Measurements from ENCODE around the gene TUFT1. TPM values are rescaled to one million over a fixed set of nuclear protein-coding genes. Genes with fewer than 3 reads are reported as not detected.
"Not testable (repeated sequence)": the region's sequence is repeated elsewhere in the genome, so short reads cannot be mapped to it uniquely, and the experiment has no call there.

The TUFT1 gene
- total and polyA plus RNA-seq, 4 donors = 5.8 to 9.7 (median 6.4) TPM

DNA sequence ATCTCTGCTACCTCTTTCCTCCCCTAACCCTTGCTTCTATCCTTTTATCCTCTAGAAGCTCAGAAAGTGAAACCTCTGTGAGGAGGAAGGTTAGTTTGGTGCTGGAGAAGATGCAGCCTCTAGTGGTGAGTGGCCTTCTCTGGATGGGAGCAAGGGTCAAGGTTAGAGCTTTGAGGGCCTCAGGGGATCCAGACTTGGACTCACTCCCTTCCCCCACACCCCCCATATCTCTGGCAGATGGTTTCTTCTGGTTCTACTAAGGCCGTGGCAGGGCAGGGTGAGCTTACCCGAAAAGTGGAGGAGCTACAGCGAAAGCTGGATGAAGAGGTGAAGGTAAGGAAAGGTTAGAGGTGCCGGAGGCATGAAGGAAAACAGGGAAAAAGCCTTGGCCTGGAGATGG is 19.8 kb upstream of the TUFT1 start:
- H3K9me3 ChIP-seq (ENCODE audit: control insufficient read depth, insufficient read depth, low read length) = no peaks in the 10 kb centered on the region
- peaks cover 40% of the 10 kb centered on the region for H3K36me3 ChIP-seq (ENCODE audit: control insufficient read depth, insufficient read depth, low read length)
- H3K27me3 ChIP-seq (ENCODE audit: control insufficient read depth, insufficient read depth, low read length) = no peaks in the 10 kb centered on the region
- WGBS (ENCODE audit: insufficient coverage) = 86% methylated on average over 4 of the region's 4 CpGs
- no peak overlapping the region for H3K4me3 ChIP-seq (ENCODE audit: low read depth, low read length)
- no peak overlapping the region for H3K27ac ChIP-seq (ENCODE audit: low read depth, low read length)
- no peak for DNase-seq (ENCODE audit: low read depth in 4 of 6, low spot score in 6 of 6)
- H3K4me1 ChIP-seq (ENCODE audit: control insufficient read depth, insufficient read depth, low read length) = no peaks in the 10 kb centered on the region

DNA sequence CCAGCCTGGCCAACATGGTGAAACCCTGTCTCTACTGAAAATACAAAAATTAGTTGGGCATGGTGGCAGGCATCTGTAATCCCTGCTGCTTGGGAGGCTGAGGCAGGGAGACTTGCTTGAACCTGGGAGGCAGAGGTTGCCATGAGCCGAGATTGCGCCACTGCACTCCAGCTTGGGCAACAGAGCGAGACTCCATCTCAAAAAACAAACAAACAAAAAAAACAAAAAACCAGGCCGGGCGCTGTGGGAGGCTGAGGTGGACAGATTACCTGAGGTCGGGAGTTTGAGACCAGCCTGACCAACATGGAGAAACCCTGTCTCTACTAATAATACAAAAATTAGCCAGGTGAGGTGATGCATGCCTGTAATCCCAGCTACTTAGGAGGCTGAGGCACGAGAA is 17.7 kb upstream of the TUFT1 start:
- WGBS (ENCODE audit: insufficient coverage) = no CpG with 5 or more reads among the region's 7 CpGs
- not testable (repeated sequence) for H3K9me3 ChIP-seq (ENCODE audit: control insufficient read depth, insufficient read depth, low read length)

DNA sequence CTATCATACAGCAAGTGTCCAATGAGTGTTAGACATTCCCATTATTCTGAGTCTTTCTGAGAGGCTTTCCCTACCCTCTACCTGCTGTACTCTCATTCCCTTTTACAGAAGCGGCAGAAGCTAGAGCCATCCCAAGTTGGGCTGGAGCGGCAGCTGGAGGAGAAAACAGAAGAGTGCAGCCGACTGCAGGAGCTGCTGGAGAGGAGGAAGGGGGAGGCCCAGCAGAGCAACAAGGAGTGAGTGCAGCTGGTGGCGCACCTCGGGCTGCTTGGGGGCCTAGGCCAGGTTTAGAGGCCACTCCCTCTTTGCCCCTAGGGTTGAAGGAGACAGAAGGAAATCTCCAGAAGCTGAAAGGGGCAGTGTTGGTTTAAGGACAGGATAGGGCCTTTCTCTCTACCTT is 16.8 kb upstream of the TUFT1 start:
- DNase-seq (ENCODE audit: low read depth in 4 of 6, low spot score in 6 of 6) = no peak
- no peaks in the 10 kb centered on the region for H3K27me3 ChIP-seq (ENCODE audit: control insufficient read depth, insufficient read depth, low read length)
- 44% methylated on average over 3 of the region's 5 CpGs for WGBS (ENCODE audit: insufficient coverage)

More for the DNA sequence above, 17.7 kb upstream of the TUFT1 start:
- peaks cover 48% of the 10 kb centered on the region for H3K36me3 ChIP-seq (ENCODE audit: control insufficient read depth, insufficient read depth, low read length)
- H3K27me3 ChIP-seq (ENCODE audit: control insufficient read depth, insufficient read depth, low read length); DNase-seq (ENCODE audit: low read depth in 4 of 6, low spot score in 6 of 6); H3K4me1 ChIP-seq (ENCODE audit: control insufficient read depth, insufficient read depth, low read length); H3K27ac ChIP-seq (ENCODE audit: low read depth, low read length); H3K4me3 ChIP-seq (ENCODE audit: low read depth, low read length): not testable (repeated sequence)

DNA sequence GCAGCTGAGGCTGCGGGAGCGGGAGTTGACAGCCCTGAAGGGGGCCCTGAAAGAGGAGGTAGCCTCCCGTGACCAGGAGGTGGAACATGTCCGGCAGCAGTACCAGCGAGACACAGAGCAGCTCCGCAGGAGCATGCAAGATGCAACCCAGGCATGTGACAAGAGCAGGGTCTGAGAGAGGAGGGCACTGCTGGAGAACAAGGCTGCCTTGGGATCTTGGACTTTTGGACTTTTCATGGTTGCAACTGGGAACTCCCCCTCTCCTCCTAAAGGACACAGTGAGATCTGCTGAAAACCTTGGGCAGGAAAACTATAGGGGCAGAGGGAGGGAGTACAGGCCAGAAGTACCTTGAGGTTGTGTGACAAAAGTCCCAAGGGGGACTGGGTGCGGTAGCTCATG is 15.4 kb upstream of the TUFT1 start:
- no peak overlapping the region for H3K4me3 ChIP-seq (ENCODE audit: low read depth, low read length)
- H3K36me3 ChIP-seq (ENCODE audit: control insufficient read depth, insufficient read depth, low read length) = peaks cover 48% of the 10 kb centered on the region
- no peaks in the 10 kb centered on the region for H3K4me1 ChIP-seq (ENCODE audit: control insufficient read depth, insufficient read depth, low read length)
- no peak for DNase-seq (ENCODE audit: low read depth in 4 of 6, low spot score in 6 of 6)
- WGBS (ENCODE audit: insufficient coverage) = 93% methylated on average over 7 of the region's 7 CpGs
- no peaks in the 10 kb centered on the region for H3K27me3 ChIP-seq (ENCODE audit: control insufficient read depth, insufficient read depth, low read length)
- H3K27ac ChIP-seq (ENCODE audit: low read depth, low read length) = no peak overlapping the region
- no peaks in the 10 kb centered on the region for H3K9me3 ChIP-seq (ENCODE audit: control insufficient read depth, insufficient read depth, low read length)

More for the DNA sequence above, 16.8 kb upstream of the TUFT1 start:
- Histone ChIP-seq H3K9me3 (ENCODE audit: control insufficient read depth, insufficient read depth, low read length) (no peaks in the 10 kb centered on the region), H3K36me3 (ENCODE audit: control insufficient read depth, insufficient read depth, low read length) (peaks cover 51% of the 10 kb centered on the region), H3K4me3 (ENCODE audit: low read depth, low read length) (no peak overlapping the region), H3K4me1 (ENCODE audit: control insufficient read depth, insufficient read depth, low read length) (no peaks in the 10 kb centered on the region), H3K27ac (ENCODE audit: low read depth, low read length) (no peak overlapping the region)

DNA sequence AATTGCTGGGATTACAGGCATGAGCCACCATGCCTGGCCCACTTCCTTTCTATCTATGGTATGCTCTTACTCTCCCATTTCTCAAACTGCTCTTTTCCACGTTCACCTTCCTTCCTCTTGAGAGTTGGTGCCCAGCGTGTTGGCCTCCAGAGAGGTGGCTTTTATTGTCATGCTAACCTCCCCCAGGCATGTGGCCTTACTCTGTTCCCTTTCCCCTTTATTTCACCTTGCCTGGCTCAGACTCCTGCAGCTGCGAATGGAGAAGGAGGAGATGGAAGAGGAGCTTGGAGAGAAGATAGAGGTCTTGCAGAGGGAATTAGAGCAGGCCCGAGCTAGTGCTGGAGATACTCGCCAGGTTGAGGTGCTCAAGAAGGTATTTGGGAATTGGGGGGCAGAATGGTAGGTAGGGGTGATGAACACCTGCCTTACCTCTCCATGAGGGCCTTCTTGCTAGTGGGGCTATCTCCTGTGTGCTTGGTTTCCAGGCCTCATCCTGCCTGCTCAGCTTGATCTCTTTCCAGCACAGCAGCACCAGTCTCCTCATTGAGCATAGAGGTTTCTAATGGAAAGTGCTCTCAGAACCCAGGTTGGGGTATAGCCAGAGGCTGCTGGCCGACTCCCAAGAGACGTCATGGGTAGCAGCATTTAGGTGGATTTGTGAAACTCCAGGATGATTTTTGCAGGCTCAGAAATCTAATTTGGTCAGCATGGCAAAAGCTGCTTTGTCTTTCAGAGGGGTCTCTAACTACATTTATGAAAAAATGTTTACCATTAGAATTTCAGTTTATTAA is 13.2 kb upstream of the TUFT1 start:
- Histone ChIP-seq H3K27me3 (ENCODE audit: control insufficient read depth, insufficient read depth, low read length) (no peaks in the 10 kb centered on the region), H3K4me3 (ENCODE audit: low read depth, low read length) (no peak overlapping the region), H3K36me3 (ENCODE audit: control insufficient read depth, insufficient read depth, low read length) (peaks cover 50% of the 10 kb centered on the region), H3K4me1 (ENCODE audit: control insufficient read depth, insufficient read depth, low read length) (no peaks in the 10 kb centered on the region), H3K27ac (ENCODE audit: low read depth, low read length) (no peak overlapping the region), H3K9me3 (ENCODE audit: control insufficient read depth, insufficient read depth, low read length) (no peaks in the 10 kb centered on the region)
- DNase-seq (ENCODE audit: low read depth in 4 of 6, low spot score in 6 of 6) = peak in 1 of 6 donors; percentile 5
- WGBS (ENCODE audit: insufficient coverage) = 78% methylated on average over 7 of the region's 7 CpGs

DNA sequence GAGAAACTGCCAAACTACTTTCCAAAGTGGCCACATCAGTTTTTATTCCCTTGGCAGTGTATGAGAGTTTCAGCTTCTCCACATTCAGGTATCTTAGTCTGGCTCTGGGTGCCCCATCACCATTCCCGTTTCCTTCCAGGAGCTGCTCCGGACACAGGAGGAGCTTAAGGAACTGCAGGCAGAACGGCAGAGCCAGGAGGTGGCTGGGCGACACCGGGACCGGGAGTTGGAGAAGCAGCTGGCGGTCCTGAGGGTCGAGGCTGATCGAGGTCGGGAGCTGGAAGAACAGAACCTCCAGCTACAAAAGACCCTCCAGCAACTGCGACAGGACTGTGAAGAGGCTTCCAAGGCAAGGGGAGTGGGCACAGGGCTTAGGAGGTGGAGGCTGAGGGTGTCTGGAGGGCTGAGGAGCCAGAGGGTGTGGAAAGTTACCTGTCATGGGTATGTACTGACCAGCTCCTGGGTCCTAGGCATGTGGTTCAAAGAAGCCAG is 10.9 kb upstream of the TUFT1 start:
- DNase-seq (ENCODE audit: low read depth in 4 of 6, low spot score in 6 of 6) = no peak
- peaks cover 54% of the 10 kb centered on the region for H3K36me3 ChIP-seq (ENCODE audit: control insufficient read depth, insufficient read depth, low read length)
- 83% methylated on average over 3 of the region's 11 CpGs for WGBS (ENCODE audit: insufficient coverage)
- H3K4me1 ChIP-seq (ENCODE audit: control insufficient read depth, insufficient read depth, low read length) = no peaks in the 10 kb centered on the region
- no peaks in the 10 kb centered on the region for H3K9me3 ChIP-seq (ENCODE audit: control insufficient read depth, insufficient read depth, low read length)
- H3K27ac ChIP-seq (ENCODE audit: low read depth, low read length) = no peak overlapping the region
- H3K27me3 ChIP-seq (ENCODE audit: control insufficient read depth, insufficient read depth, low read length) = no peaks in the 10 kb centered on the region
- no peak overlapping the region for H3K4me3 ChIP-seq (ENCODE audit: low read depth, low read length)

DNA sequence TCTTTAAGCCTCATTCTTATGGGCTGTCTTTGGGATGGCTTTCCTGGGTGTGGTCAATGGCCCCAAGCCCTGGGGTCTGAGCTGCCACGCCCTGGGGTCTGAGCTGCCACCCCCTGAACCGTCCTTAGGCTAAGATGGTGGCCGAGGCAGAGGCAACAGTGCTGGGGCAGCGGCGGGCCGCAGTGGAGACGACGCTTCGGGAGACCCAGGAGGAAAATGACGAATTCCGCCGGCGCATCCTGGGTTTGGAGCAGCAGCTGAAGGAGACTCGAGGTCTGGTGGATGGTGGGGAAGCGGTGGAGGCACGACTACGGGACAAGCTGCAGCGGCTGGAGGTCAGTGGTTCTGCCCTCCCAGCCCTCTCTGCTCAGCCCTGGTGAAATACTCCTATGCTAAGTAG is 10.3 kb upstream of the TUFT1 start:
- H3K27me3 ChIP-seq (ENCODE audit: control insufficient read depth, insufficient read depth, low read length) = no peaks in the 10 kb centered on the region
- WGBS (ENCODE audit: insufficient coverage) = 94% methylated on average over 16 of the region's 18 CpGs
- H3K9me3 ChIP-seq (ENCODE audit: control insufficient read depth, insufficient read depth, low read length) = no peaks in the 10 kb centered on the region
- H3K36me3 ChIP-seq (ENCODE audit: control insufficient read depth, insufficient read depth, low read length) = peaks cover 53% of the 10 kb centered on the region
- no peaks in the 10 kb centered on the region for H3K4me1 ChIP-seq (ENCODE audit: control insufficient read depth, insufficient read depth, low read length)
- H3K4me3 ChIP-seq (ENCODE audit: low read depth, low read length) = no peak overlapping the region
- DNase-seq (ENCODE audit: low read depth in 4 of 6, low spot score in 6 of 6) = no peak
- H3K27ac ChIP-seq (ENCODE audit: low read depth, low read length) = no peak overlapping the region

DNA sequence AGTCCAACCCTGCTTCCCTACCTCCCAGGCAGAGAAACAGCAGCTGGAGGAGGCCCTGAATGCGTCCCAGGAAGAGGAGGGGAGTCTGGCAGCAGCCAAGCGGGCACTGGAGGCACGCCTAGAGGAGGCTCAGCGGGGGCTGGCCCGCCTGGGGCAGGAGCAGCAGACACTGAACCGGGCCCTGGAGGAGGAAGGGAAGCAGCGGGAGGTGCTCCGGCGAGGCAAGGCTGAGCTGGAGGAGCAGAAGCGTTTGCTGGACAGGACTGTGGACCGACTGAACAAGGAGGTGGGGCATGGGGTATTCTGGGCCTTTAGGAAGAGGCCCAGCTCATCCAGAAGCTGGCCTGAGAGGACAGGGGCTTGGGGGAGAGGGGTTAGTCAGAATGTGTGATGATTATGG is 9.6 kb upstream of the TUFT1 start:
- peaks cover 54% of the 10 kb centered on the region for H3K36me3 ChIP-seq (ENCODE audit: control insufficient read depth, insufficient read depth, low read length)
- H3K4me1 ChIP-seq (ENCODE audit: control insufficient read depth, insufficient read depth, low read length) = no peaks in the 10 kb centered on the region
- no peak overlapping the region for H3K27ac ChIP-seq (ENCODE audit: low read depth, low read length)
- H3K9me3 ChIP-seq (ENCODE audit: control insufficient read depth, insufficient read depth, low read length) = no peaks in the 10 kb centered on the region
- H3K27me3 ChIP-seq (ENCODE audit: control insufficient read depth, insufficient read depth, low read length) = no peaks in the 10 kb centered on the region
- no peak for DNase-seq (ENCODE audit: low read depth in 4 of 6, low spot score in 6 of 6)
- no peak overlapping the region for H3K4me3 ChIP-seq (ENCODE audit: low read depth, low read length)
- 81% methylated on average over 11 of the region's 11 CpGs for WGBS (ENCODE audit: insufficient coverage)

DNA sequence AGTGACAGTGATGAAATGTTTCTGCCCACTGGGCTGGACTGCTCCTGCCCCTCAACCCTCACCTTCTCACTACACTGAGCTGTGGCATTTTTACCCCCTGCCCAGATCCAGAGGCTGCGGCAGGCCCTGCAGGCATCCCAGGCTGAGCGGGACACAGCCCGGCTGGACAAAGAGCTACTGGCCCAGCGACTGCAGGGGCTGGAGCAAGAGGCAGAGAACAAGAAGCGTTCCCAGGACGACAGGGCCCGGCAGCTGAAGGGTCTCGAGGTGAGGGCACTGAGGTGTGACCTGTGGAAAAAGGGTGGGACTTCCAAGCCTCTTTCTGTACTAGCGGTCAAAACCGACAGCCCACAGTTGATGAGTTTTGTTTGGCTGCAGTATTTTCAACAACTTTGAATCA is 6.2 kb upstream of the TUFT1 start:
- Histone ChIP-seq H3K27ac (ENCODE audit: low read depth, low read length) (no peak overlapping the region), H3K4me3 (ENCODE audit: low read depth, low read length) (no peak overlapping the region), H3K27me3 (ENCODE audit: control insufficient read depth, insufficient read depth, low read length) (no peaks in the 10 kb centered on the region), H3K9me3 (ENCODE audit: control insufficient read depth, insufficient read depth, low read length) (no peaks in the 10 kb centered on the region), H3K36me3 (ENCODE audit: control insufficient read depth, insufficient read depth, low read length) (peaks cover 58% of the 10 kb centered on the region), H3K4me1 (ENCODE audit: control insufficient read depth, insufficient read depth, low read length) (no peaks in the 10 kb centered on the region)
- no peak for DNase-seq (ENCODE audit: low read depth in 4 of 6, low spot score in 6 of 6)
- WGBS (ENCODE audit: insufficient coverage) = 59% methylated on average over 8 of the region's 10 CpGs

DNA sequence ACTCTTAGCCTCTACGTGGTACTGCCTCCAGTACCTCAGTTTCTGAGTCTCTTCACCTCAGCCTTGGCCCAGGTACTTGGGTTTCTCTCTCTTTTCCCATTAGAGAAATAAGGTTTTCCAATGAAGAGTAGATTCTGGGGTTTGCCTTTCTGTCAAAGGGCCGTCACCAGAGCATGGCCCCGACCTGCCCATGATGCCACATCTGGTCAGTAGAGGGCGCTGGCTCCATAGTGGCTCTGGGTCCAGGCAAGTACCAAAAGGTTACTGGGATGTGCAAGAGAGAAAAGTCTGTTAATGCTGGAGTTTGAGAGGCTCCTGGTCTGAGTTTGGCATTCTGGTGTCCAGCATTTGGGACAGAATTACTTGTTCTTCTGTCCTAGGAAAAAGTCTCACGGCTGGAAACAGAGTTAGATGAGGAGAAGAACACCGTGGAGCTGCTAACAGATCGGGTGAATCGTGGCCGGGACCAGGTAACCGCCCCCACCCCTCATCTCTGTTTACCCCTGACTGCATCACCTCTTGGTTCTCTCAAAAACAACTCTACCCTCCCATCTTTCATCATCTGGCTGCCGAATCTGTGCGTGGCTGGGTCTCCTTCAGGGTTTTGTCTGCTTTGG is 5.3 kb upstream of the TUFT1 start:
- Histone ChIP-seq H3K36me3 (ENCODE audit: control insufficient read depth, insufficient read depth, low read length) (peaks cover 51% of the 10 kb centered on the region), H3K9me3 (ENCODE audit: control insufficient read depth, insufficient read depth, low read length) (no peaks in the 10 kb centered on the region), H3K4me3 (ENCODE audit: low read depth, low read length) (no peak overlapping the region), H3K27ac (ENCODE audit: low read depth, low read length) (no peak overlapping the region), H3K27me3 (ENCODE audit: control insufficient read depth, insufficient read depth, low read length) (no peaks in the 10 kb centered on the region), H3K4me1 (ENCODE audit: control insufficient read depth, insufficient read depth, low read length) (peaks cover 6% of the 10 kb centered on the region)
- 67% methylated on average over 10 of the region's 12 CpGs for WGBS (ENCODE audit: insufficient coverage)
- DNase-seq (ENCODE audit: low read depth in 4 of 6, low spot score in 6 of 6) = peak in 3 of 6 donors; percentile 35 to 63 (median 60)
